ENCODE results near the gene ARMCX4. TPM values are rescaled to one million over a fixed set of nuclear protein-coding genes. Genes with fewer than 3 reads are reported as not detected.

The ARMCX4 gene
- total RNA-seq, 1 experiment from 2014 or later: 17.0 TPM

- Histone ChIP-seq H3K79me1 (ENCODE audit: insufficient read depth, low read depth, low read length, poor library complexity, severe bottlenecking) (no peaks in the 10 kb centered on the region), H3K14ac (ENCODE audit: insufficient read depth, low read length) (no peak overlapping the region), H2AK5ac (ENCODE audit: insufficient read length, low read length) (no peak overlapping the region), H3K79me2 (ENCODE audit: insufficient read depth, low read length) (no peaks in the 10 kb centered on the region), H3K23me2 (ENCODE audit: insufficient read length, low read depth, low read length, poor library complexity, severe bottlenecking) (no peaks in the 10 kb centered on the region), H3K9ac (ENCODE audit: extremely low read depth, insufficient read length, low read length) (no peak overlapping the region), H3K4me2 (ENCODE audit: insufficient read depth, insufficient read length, low read length) (no peak overlapping the region), H4K8ac (replicated peaks; ENCODE audit: insufficient read length, low read depth, low read length) (no peak overlapping the region), H3K27me3 (ENCODE audit: insufficient read depth, low read length) (no peaks in the 10 kb centered on the region), H3K9me3 (ENCODE audit: control insufficient read depth, low read depth, low read length) (peaks cover 41% of the 10 kb centered on the region), H3K4me1 (ENCODE audit: insufficient read depth, low read length) (no peaks in the 10 kb centered on the region), H2BK12ac (ENCODE audit: insufficient read length, low read depth, low read length) (no peak overlapping the region), H2BK15ac (ENCODE audit: low read depth, low read length) (no peak overlapping the region), H2BK20ac (ENCODE audit: low read depth, low read length, poor library complexity, severe bottlenecking) (no peak overlapping the region), H2AFZ (ENCODE audit: low read length) (no peak overlapping the region), H3K18ac (ENCODE audit: insufficient read length, low read depth, low read length) (no peak overlapping the region), H3K4ac (ENCODE audit: low read depth, low read length) (no peak overlapping the region), H4K5ac (ENCODE audit: insufficient read length, low read depth, low read length) (no peak overlapping the region), H2BK120ac (ENCODE audit: low read depth, low read length, poor library complexity, severe bottlenecking) (no peak overlapping the region), H3K27ac (ENCODE audit: insufficient read length, low read depth, low read length) (no peak overlapping the region), H3K23ac (ENCODE audit: insufficient read length, low read depth, low read length) (no peak overlapping the region), H4K20me1 (ENCODE audit: control insufficient read depth, insufficient read depth, insufficient read length) (no peaks in the 10 kb centered on the region), H2BK5ac (ENCODE audit: insufficient read length, low read length) (no peak overlapping the region), H3K56ac (ENCODE audit: insufficient read length, low read depth, low read length) (no peak overlapping the region), H4K91ac (ENCODE audit: insufficient read length, low read depth, low read length) (no peak overlapping the region), H3T11ph (ENCODE audit: low read length) (no peak overlapping the region)
- Mint-ChIP-seq H3K4me1 (no peaks in the 10 kb centered on the region), H3K4me3 (no peak overlapping the region), H3K27ac (0 out of 7 replicates have a peak overlapping the region, but pooled peaks of 1 of the 3 experiments have one; percentile 28), H3K27me3 (ENCODE audit: low read depth) (no peaks in the 10 kb centered on the region), H3K36me3 (ENCODE audit: insufficient read depth in 1 of 3, low read depth in 3 of 3) (peaks cover 2 to 29% (median 18%) of the 10 kb centered on the region in 3 experiments), H3K9me3 (peaks cover 54 to 57% of the 10 kb centered on the region in 2 experiments)
- DNase-seq: no peak
- WGBS (ENCODE audit: extremely low coverage, insufficient read length, low lambda C conversion rate): no CpG with 5 or more reads among the region's 2 CpGs
- TF ChIP-seq, protein P1, sequence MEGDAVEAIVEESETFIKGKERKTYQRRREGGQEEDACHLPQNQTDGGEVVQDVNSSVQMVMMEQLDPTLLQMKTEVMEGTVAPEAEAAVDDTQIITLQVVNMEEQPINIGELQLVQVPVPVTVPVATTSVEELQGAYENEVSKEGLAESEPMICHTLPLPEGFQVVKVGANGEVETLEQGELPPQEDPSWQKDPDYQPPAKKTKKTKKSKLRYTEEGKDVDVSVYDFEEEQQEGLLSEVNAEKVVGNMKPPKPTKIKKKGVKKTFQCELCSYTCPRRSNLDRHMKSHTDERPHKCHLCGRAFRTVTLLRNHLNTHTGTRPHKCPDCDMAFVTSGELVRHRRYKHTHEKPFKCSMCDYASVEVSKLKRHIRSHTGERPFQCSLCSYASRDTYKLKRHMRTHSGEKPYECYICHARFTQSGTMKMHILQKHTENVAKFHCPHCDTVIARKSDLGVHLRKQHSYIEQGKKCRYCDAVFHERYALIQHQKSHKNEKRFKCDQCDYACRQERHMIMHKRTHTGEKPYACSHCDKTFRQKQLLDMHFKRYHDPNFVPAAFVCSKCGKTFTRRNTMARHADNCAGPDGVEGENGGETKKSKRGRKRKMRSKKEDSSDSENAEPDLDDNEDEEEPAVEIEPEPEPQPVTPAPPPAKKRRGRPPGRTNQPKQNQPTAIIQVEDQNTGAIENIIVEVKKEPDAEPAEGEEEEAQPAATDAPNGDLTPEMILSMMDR (conservative IDR thresholded peaks at IDR 0.05): no peak
Measured at GRCh38 chrX:101450085-101450484, 35.2 kb upstream of the ARMCX4 start.

Data from H9 (cell line).